Stimulated activated naive CD4-positive, alpha-beta T cell treated with Interleukin-2 at 50 U/mL for 16 hours (primary cell): ENCODE measurements around the gene PCDH1.

Experiments
- DNase-seq: peaks from one replicate; lab custom pipeline; 2025; lab: John Stamatoyannopoulos, UW

Gene PCDH1

GRCh38 chr5:141853895-141854626, 24.1 kb downstream of the PCDH1 start:
- no peak for DNase-seq

- no peak for DNase-seq
Measured at GRCh38 chr5:141852448-141852847, 25.8 kb downstream of the PCDH1 start.

GRCh38 chr5:141851195-141851874, 26.9 kb downstream of the PCDH1 start:
- no peak for DNase-seq

GRCh38 chr5:141850786-141851185, 27.4 kb downstream of the PCDH1 start:
- no peak for DNase-seq

GRCh38 chr5:141850244-141850768, 27.9 kb downstream of the PCDH1 start:
- peak; percentile 29 for DNase-seq

GRCh38 chr5:141849415-141850243, 28.6 kb downstream of the PCDH1 start:
- DNase-seq, result peak; percentile 67

GRCh38 chr5:141848744-141849414, 29.3 kb downstream of the PCDH1 start:
- peak; percentile 34 for DNase-seq

GRCh38 chr5:141846031-141846430, 32.2 kb downstream of the PCDH1 start:
- no peak for DNase-seq

GRCh38 chr5:141845371-141845851, 32.8 kb downstream of the PCDH1 start:
- no peak for DNase-seq

- DNase-seq, result no peak
Measured at GRCh38 chr5:141844414-141845097, 33.7 kb downstream of the PCDH1 start.

- no peak for DNase-seq
Measured at GRCh38 chr5:141843156-141843927, 34.9 kb downstream of the PCDH1 start.

- DNase-seq, result no peak
Measured at GRCh38 chr5:141841378-141842180, 36.6 kb downstream of the PCDH1 start.

- DNase-seq, result no peak
Measured at GRCh38 chr5:141840826-141841360, 37.3 kb downstream of the PCDH1 start.

- no peak for DNase-seq
Measured at GRCh38 chr5:141840280-141840812, 37.9 kb downstream of the PCDH1 start.

- no peak for DNase-seq
Measured at GRCh38 chr5:141839015-141839513, 39.1 kb downstream of the PCDH1 start.

GRCh38 chr5:141838326-141839014, 39.7 kb downstream of the PCDH1 start:
- DNase-seq, result no peak

- DNase-seq, result no peak
Measured at GRCh38 chr5:141835928-141836670, 42.1 kb downstream of the PCDH1 start.
